AG08395 (cell line): ENCODE results near the gene CFL1.
"Not testable (repeated sequence)": the region's sequence is repeated elsewhere in the genome, so short reads cannot be mapped to it uniquely, and the experiment has no call there.

Source experiments
- DNase-seq: peaks from one replicate; pipeline ENCODE4 v3.0.0; 2012; ENCODE audit warnings: mixed read lengths, low spot score

The CFL1 gene

DNA sequence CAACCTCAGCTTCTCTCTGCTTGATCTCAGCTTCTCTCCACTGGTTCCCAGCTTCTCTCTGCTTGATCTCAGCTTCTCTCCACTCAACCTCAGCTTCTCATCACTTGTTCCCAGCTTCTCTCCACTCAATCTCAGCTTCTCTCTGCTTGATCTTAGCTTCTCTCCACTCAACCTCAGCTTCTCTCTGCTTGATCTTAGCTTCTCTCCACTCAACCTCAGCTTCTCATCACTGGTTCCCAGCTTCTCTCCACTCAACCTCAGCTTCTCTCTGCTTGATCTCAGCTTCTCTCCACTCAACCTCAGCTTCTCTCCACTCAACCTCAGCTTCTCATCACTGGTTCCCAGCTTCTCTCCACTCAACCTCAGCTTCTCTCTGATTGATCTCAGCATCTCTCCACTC is 25.7 kb downstream of the CFL1 start:
- DNase-seq: not testable (repeated sequence)

DNA sequence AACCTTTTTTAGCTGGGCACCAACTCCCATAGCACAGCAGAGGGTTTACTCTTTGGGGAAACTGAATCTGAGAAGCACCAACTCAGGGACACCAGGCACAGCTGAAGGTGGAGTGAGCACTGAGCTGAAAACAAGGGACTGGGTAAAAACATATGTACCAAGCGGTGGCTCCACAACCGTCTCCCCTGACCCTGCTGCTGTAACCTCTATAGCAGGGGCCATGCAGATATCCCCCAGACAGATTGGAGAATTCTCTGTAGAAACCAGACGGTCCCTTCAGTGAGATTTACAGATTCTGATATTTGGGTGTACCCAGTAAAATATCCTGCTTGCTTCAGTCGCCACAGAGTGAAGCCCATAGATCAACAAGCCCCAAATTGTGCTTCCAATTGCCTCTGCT is 28.5 kb downstream of the CFL1 start:
- no peak for DNase-seq

DNA sequence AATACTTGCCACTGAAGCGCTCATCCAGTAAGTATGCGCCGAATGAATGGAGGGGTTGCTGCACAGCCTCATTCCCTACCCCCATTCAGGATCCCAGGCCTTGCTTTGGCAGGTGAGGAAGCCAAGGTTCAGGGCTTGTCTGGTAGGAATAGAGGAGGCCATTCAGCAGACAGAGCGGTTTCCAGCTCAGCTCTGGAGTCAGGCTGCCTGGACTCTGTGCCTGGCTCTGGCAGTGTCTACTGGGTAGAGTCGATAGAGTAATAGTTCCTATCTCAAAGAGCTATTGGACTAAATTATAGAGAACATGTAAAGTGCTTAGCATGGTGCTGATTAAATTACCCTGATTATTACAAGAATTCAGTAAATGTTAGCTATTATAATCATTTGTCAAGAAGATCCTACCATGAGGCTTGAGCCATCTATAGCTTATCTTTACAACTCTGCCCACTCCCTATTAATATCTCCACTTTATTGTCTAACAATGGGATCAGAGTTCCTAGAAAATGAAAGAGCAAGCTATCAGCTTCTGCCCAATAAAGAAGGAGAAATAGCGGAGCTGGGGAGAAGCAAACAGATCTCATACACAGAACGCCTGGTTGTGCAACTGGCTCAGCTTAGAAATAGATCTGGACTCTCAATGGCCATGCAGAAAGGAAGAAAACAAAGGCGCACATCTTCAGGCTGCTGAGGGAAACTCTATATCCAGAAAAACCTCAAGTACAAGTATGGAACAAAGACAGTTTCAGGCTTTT is 30.8 kb downstream of the CFL1 start:
- no peak for DNase-seq

DNA sequence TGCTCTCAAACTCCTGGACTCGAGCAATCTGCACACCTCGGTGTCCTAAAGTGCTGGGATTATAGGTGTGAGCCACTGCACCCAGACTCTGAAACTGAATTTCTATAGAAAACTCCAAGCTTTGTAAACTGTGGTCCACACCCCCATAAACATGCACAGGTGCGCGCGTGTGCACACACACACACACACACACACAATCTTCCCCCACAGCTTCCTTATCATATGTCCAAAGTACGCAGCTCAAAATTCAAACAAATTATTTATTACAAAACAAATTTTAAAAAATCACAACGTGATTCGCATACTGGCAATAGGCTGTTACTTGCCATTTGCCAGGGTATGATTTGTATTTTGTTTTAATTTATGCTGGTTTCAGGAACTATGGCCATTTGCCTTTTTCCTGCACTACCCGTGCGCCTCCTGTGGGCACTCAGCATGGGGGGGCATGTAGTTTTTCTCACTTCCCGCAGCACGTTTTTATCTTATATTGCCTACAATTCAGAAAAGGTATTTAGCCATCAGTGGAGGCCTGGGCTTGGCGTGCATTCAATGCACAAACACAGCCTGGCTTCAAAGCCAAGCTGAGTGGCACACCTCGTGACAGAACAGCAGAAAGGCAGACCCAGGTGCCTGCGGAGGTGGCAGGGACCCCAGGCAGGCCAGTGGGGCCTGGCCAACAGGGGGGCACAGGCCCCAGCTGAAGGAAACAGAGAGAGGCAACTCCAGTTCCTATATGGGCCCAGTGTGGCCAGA is 35.0 kb downstream of the CFL1 start:
- DNase-seq: no peak

DNA sequence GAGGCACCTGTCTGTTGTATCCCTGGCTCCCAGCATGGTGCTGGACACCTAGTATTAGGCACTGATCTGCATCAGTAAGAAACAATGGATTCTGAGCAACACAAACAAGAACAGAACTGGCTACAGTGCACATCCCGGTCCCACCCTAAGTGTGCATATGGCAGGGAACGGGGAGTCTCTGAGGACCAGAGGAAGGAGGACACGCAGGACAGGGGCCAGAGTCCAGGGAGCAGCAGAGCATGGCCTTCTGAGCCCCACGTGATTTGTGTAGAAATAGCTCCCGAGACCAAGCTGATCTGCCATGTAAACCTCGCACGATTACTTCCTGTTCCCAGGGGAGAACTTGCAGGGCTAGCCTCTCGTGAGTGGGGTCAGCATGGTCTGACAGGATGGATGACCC is 36.9 kb downstream of the CFL1 start:
- DNase-seq: no peak

DNA sequence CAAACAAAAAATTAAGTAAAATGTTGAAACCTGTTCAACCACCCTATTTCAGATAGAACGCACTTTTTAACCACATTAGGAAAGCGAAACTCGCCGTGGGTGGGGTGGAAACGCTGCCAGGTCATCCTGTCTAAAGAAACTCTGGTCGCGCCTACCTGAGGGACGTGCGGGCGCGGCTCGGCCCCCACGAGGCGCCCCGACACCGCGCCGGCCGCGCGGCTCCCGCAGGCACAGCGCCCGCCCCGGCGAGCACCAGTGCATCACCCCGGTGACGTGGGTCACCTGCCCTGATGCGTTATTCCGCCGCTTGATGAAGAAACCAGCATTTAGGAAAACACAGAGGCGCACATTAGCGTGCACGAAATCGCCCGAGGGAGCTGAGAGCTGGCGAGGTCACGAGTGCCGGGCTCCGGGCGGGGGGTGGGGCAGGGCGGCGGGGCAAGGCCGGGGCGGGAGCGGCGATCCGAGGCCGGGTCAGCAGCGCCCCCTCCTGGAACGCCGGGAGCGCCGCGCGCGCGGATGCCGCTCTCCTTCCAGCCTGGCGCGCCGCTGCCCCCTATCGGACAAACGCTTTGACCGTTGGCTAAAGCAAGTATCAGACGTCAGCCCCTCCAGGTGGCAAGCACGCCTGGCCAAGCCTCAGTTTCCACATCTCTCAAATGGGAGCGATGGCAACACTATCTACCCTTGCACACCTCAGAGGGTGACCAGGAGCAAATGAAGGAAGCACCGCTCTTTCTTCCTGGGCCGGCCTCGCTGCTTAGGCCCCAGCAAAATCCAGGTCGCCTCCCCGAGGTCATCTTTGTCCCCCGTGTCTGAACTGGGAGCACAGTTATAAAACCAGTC is 39.9 kb downstream of the CFL1 start:
- peak; percentile 94 for DNase-seq

DNA sequence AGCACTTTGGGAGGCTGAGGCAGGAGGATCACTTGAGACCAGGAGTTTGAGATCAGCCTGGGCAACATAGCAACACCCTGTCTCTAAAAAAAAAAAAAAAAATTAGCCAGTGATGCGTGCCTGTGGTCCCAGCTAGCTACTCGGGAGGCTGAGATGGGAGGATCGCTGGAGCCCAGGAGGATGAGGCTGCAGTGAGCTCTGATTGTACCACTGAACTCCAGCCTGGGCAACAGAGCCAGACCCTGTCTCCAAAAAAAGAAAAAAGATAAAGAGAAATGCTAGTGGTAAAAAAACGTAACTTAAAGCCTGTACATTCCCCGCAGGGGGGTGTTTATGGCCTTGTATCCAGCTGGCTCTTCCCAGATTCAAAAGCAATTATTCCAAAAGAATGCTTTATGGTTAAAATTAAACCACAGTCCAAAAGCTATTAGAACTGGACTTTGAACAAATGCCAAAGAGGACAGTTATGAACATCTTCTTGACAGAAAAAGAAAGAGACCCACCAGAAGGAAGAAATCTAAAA is 40.6 kb downstream of the CFL1 start:
- no peak for DNase-seq

DNA sequence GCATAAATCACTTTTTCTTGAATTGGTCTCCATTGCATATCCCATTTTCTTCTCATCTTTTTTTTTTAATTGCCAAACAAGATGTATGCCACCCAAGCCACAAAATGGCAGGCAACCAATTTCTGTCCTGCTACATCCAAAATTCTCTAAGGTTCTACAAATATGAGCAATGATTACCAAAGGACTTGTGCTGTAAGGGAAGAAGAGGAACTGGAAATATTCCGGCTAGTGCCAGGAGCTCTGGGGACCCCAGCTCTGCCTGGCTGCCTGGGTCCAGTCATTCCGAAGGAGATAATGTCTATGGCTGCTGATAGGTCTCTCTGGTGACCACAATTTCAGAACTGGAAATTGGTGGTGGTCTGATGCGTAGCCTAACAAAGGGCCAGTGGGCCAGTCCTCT is 41.3 kb downstream of the CFL1 start:
- DNase-seq: no peak

DNA sequence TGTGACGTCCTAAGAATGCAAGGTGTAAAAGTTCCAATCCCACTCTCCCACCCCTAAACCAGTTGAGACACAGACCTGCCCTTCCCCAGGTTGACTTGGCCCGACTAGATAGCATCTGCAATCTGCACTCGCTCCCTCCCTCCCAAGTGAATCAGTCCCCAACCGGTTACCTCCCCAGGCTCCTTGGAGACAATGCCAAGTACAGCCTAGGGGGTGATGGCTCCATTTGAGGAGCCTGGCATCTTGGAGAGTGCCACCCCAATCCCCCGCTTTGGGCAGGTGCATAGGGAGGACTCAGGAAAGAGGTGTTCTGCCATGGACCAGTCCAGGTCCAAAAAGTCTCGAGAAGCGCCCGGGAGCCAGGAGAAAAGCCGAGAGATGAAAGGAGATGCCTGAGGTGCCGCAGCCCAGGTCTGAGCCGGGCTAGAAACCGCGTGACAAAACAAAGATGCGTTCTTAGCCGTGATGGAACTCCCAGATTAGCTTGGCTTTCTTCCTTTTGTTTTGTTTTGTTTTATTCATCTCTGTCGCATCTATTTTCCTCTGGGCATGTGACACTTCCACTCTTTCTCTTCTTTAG is 42.9 kb downstream of the CFL1 start:
- no peak for DNase-seq

DNA sequence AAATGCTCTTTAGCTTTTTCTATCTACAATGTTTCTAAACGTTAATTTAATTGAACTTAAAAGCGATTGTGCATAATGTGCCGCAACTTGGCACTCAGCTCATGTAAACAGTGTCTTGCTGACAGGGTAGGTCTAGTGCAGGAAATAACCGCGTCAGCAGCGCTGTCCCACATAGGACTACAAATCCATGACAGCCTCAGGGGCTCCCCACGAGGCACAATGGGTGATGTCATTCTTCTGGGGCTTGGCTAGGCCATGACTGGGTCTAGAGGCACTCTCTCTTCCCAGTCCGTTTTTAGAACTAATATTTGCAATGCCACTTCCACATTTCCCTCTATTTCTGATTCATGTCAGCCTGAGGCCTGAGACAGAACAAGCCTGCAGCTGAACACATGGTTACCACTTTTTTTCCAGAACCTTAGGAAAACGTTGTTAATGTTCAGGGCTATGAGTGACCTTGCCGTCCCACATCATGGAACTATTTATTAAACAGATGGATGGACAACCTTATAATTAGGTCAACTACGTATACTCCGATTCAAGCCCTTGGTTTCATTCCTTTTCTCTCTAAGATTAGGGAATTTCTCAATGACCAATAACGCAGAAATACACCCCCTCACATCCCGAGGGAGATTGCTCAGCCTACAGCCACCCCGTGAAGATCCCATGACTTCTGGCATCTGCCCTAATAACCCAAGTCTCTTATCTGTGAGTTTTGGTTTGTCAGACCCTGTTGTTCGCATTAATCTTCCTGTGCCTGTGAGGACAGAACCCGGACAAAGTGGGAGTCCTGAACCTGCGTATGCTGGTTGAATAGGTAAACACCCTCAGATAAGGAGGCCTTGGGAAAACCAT is 43.6 kb downstream of the CFL1 start:
- no peak for DNase-seq

DNA sequence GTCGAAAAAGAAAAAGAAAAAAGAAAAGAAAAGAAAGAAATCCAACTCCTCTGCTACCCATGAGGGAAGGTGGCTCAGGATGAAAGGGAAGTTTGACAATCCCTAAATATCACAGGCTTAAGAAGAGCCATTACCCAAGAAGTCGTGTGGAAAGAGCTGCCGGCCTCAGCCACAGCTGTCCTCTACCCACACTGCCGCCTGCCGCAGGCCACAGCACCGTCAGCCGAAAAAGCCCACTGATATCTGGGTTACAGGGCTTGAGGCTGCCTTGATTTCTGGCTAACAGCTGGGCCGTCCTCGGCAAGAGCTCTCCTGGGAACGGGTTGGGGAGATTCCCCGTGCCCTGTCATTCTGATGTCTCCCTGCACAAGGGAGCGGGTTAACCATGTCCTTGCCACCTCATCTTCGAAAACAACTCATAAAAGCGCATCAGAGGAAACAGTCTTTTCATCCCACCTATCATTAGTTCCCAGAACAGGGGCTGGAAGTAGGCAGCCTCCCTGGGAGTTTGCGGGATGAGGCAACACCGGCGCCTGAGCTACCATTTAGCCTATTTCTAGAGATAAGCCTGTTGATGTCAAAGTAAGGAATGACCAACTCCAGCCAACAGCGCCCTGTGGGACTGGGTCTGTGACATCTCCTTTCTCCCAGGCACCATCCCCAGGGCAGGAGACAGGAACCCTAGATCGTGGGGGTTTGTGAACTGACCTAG is 46.1 kb downstream of the CFL1 start:
- DNase-seq: no peak

DNA sequence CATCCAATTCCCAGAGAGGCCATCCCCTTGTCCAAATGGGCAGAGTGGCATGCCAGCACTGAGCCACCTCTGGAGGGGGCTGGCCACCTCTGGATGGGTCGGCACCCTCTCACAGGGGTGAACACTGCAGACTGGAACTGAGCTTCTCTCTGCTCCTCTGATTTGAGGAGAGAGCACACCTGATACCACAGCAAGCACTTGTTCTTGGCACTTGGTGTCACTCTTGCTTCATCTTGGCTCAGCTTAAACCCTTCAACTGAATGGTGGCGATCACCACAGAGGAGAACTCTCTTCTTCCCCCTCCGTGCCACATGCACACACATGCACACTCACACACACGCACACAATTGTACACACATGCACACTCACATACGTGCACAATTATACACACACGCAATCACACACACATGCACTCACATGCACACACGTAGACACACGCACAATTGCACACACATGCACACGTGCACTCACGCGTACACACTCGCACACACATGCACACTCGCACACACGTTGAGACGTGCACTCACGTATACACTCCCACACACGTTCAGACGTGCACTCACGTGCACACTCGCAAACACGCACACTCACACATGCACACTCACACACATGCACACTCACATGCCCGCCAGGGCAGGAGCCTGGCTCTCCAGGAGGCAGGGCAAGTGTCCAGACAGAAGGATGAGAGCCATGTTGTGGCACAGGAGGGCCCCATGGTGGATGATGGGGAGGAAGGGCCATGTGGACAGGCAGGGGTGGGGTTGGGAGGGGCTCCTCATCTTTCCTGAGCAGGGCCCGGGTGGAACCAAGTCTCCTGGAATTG is 47.7 kb downstream of the CFL1 start:
- no peak for DNase-seq

DNA sequence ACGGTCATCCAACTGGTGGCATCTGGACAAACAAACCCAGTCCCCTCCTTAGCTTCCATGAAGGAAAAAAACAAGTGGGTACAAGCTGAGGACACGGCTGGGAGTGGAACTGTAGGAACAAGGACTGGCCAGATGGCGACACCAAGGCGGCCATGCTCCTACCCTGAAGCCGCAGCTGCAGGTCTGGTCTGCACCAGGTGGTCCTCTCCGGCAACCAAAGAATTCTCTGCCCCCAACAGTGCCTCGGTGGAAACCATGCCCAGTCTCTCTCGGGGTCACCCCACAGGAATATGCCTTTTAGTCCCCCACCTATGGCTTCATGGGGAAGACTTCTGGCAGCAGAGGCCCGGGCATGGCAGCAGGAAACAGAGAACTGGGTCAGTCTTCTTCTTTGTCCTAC is 48.5 kb downstream of the CFL1 start:
- no peak for DNase-seq

DNA sequence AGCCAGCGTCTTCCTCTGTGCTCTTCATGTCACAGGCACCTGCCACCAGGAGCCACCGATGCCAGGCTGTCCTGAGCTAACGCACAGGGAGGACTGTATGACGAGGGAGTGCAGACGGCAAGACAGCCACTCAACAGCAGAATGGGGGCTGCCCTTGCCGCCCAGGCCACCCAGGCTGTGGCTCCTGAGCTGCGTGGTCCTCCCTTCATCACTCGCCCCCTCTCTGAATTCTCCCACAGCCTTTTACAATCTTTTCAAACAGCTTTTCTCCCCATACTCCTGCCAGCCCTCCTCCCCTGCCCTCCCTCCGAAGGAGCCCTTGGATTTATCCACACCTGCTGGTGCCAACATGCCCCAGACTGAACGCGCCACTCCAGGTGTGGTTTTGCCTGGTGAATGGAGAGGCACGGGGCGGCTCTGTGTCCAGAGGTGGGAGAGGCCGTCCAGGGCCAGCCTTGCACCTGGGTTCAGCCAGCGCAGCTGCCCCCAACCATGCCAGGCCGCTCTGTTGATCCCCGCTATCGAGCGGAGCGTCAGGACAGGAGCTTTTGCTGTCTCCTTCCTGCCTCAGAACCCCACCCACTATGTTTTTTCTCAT is 49.1 kb downstream of the CFL1 start:
- no peak for DNase-seq

DNA sequence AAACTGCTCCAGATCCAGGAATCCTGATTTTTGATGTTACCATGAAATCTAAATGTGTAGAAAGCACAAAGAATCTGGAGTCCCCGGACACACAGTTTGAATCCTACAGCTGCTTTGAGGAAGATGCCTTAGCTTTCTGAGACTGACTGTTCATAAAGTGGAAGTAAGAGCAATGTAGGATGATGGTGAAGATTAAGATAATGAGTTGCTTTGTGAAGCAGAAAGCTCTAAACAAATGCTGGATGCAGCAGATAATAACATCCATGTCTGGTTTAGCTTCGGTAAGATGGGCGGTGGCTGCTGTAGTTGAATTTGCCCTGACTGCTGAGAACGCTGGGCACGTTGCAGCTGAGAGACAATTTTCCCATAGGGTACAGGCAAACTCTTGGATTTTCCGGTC is 51.0 kb downstream of the CFL1 start:
- DNase-seq: no peak
